Chondrocyte (in vitro differentiated cells): Measurements from ENCODE around the gene ABHD16B. TPM values are rescaled to one million over a fixed set of nuclear protein-coding genes. Genes with fewer than 3 reads are reported as not detected.

ENCODE experiments used
- DNase-seq: peaks from one replicate; pipeline ENCODE4 v3.0.0; 2021; ENCODE audit warnings: mixed read lengths, low spot score
- H3K27ac Mint-ChIP-seq: one replicate; pipeline ENCODE4 v1.8.0; 2021; ENCODE audit warnings: mild to moderate bottlenecking, moderate library complexity, mixed read lengths; ENCODE audit not compliant: unreplicated experiment
- H3K27me3 Mint-ChIP-seq: 2 replicates; pipeline ENCODE4 v1.8.0; 2021; ENCODE audit warnings: low read depth, mixed read lengths
- H3K36me3 Mint-ChIP-seq: 2 replicates; pipeline ENCODE4 v1.8.0; 2021; ENCODE audit warnings: low read depth, mixed read lengths
- H3K4me1 Mint-ChIP-seq: 2 replicates; pipeline ENCODE4 v1.8.0; 2021; ENCODE audit warnings: low read depth, mild to moderate bottlenecking, mixed read lengths
- H3K4me3 Mint-ChIP-seq: one replicate; pipeline ENCODE4 v1.8.0; 2021; ENCODE audit warnings: mild to moderate bottlenecking, moderate library complexity, mixed read lengths; ENCODE audit not compliant: unreplicated experiment
- H3K9me3 Mint-ChIP-seq: 2 replicates; pipeline ENCODE4 v1.8.0; 2021; ENCODE audit warnings: low read depth, mixed read lengths
- CTCF ChIP-seq: fragments of 200-600 bp; sonication (generic); IDR thresholded peaks from 2 replicates; pipeline ENCODE4 v1.5.0; 2021; ENCODE audit warnings: antibody characterized with exemption, mild to moderate bottlenecking, moderate library complexity
- total RNA-seq: library from RNA; stranded (reverse); gene quantifications from 3 replicates; pipeline ENCODE4 v1.2.1, GENCODE V29; 2021

The ABHD16B gene
- total RNA-seq, 1 donor from 2014 or later: not detected

- H3K9me3 Mint-ChIP-seq: no peaks in the 10 kb centered on the region
- no peak overlapping the region for H3K4me3 Mint-ChIP-seq
- H3K4me1 Mint-ChIP-seq: peaks cover 35% of the 10 kb centered on the region
- H3K27me3 Mint-ChIP-seq: no peaks in the 10 kb centered on the region
- H3K36me3 Mint-ChIP-seq: no peaks in the 10 kb centered on the region
- H3K27ac Mint-ChIP-seq: peak overlapping the region; percentile 41
- TF ChIP-seq CTCF: no peak
- no peak for DNase-seq
Observed at GRCh38 chr20:63908008-63908682, 46.8 kb downstream of the ABHD16B start.

- no peak for TF ChIP-seq CTCF
- no peak overlapping the region for H3K4me3 Mint-ChIP-seq
- H3K27ac Mint-ChIP-seq: peak overlapping the region; percentile 83
- DNase-seq: no peak
- peaks cover 36% of the 10 kb centered on the region for H3K4me1 Mint-ChIP-seq
- no peaks in the 10 kb centered on the region for H3K36me3 Mint-ChIP-seq
- H3K27me3 Mint-ChIP-seq: no peaks in the 10 kb centered on the region
- H3K9me3 Mint-ChIP-seq: peaks cover 1% of the 10 kb centered on the region
Observed at GRCh38 chr20:63911176-63911575, 49.9 kb downstream of the ABHD16B start.

Other genes starting within 250 kb of the ABHD16B start
- 7.8 to 8.5 TPM (median 7.9 TPM) in 3 replicates for gene GMEB2, start 234.4 kb upstream of the ABHD16B start, total RNA-seq
- 7.8 to 15.0 TPM (median 7.8 TPM) in 3 replicates for gene STMN3, start 208.1 kb upstream of the ABHD16B start, total RNA-seq
- 20.4 to 45.3 TPM (median 21.9 TPM) in 3 replicates for gene RTEL1, start 203.2 kb upstream of the ABHD16B start, total RNA-seq
- 0.79 to 0.99 TPM in 2 of 3 replicates, not detected in the other for gene TNFRSF6B, start 164.8 kb upstream of the ABHD16B start, total RNA-seq
- gene ARFRP1, start 153.5 kb upstream of the ABHD16B start, total RNA-seq: 37.8 to 47.4 TPM (median 39.8 TPM) in 3 replicates
- 19.2 to 25.6 TPM (median 20.6 TPM) in 3 replicates for gene ZGPAT, start 153.5 kb upstream of the ABHD16B start, total RNA-seq
- gene LIME1, start 124.8 kb upstream of the ABHD16B start, total RNA-seq: 6.8 to 9.7 TPM (median 7.1 TPM) in 3 replicates
- gene SLC2A4RG, start 121.7 kb upstream of the ABHD16B start, total RNA-seq: 90.7 to 105 TPM (median 101 TPM) in 3 replicates
- gene ZBTB46, start 30.2 kb upstream of the ABHD16B start, total RNA-seq: 5.9 to 8.3 TPM (median 6.0 TPM) in 3 replicates
- 102 to 141 TPM (median 138 TPM) in 3 replicates for gene TPD52L2, start 3.8 kb downstream of the ABHD16B start, total RNA-seq
- 44.2 to 46.6 TPM (median 45.1 TPM) in 3 replicates for gene DNAJC5, start 33.6 kb downstream of the ABHD16B start, total RNA-seq
- gene UCKL1, start 94.9 kb downstream of the ABHD16B start, total RNA-seq: 24.3 to 27.5 TPM (median 27.2 TPM) in 3 replicates
- 36.5 to 44.3 TPM (median 37.2 TPM) in 3 replicates for gene ZNF512B, start 108.4 kb downstream of the ABHD16B start, total RNA-seq
- 3.8 to 4.7 TPM (median 4.3 TPM) in 3 replicates for gene SAMD10, start 118.1 kb downstream of the ABHD16B start, total RNA-seq
- 49.0 to 56.6 TPM (median 49.5 TPM) in 3 replicates for gene PRPF6, start 119.6 kb downstream of the ABHD16B start, total RNA-seq
- gene C20orf204, start 174.7 kb downstream of the ABHD16B start, total RNA-seq: 0.77 to 3.3 TPM (median 0.97 TPM) in 3 replicates
- 2.1 to 2.8 TPM (median 2.3 TPM) in 3 replicates for gene SOX18, start 188.1 kb downstream of the ABHD16B start, total RNA-seq
- gene TCEA2, start 201.7 kb downstream of the ABHD16B start, total RNA-seq: 57.1 to 59.2 TPM (median 57.6 TPM) in 3 replicates
- gene RGS19, start 218.0 kb downstream of the ABHD16B start, total RNA-seq: 15.7 to 18.5 TPM (median 18.1 TPM) in 3 replicates
- gene OPRL1, start 218.6 kb downstream of the ABHD16B start, total RNA-seq: 3.2 to 4.6 TPM (median 3.5 TPM) in 3 replicates
- 0.55 to 1.4 TPM in 2 of 3 replicates, not detected in the other for gene LKAAEAR1, start 222.9 kb downstream of the ABHD16B start, total RNA-seq
- gene NPBWR2, start 246.1 kb downstream of the ABHD16B start, total RNA-seq: not detected in 3 replicates